ENCODE results near the gene PLCD1.
"Not testable (repeated sequence)": the region's sequence is repeated elsewhere in the genome, so short reads cannot be mapped to it uniquely, and the experiment has no call there.

Gene PLCD1

DNA sequence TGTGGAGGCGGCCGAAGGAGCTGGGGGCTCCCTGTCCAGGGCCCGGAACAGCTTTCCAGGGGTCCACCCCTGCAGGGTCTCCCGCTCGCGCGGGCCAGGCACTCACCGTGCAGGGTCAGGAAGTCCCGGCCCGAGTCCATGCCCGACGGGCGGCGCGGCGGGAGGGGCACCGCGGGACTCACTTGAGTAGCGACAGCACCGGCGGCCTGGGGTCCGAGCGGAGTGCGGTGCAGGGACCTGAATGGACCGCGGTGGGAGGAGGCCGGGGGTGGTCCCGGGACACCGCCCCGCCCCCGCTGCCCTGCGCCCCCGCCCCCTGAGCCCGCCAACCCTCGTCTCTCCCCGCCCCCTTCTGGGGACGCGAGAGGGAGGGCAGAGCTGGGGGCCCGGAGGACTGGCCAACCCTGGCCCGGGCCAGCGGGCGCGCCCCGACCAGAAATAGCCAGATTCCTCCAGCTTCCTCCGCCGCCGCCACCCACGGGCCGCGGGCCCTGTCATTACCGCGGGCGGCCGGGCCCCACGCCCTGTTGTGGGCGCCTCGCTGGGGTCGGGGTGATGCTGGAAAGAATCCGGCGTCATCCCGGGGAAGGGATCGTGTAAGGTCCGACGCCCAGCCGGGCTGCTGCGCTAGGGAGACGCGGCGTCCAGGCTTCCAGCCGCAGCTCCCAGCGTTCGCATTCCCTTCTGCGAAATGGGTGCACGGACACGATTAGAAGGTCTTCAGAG lies at the start of gene PLCD1:
Gene PLCD1 (minus strand): TSS at position 243 of the 726 bp plus-strand sequence. CDS start 103 bp downstream, at position 140.
- DNase-seq, result peak; percentile 45

DNA sequence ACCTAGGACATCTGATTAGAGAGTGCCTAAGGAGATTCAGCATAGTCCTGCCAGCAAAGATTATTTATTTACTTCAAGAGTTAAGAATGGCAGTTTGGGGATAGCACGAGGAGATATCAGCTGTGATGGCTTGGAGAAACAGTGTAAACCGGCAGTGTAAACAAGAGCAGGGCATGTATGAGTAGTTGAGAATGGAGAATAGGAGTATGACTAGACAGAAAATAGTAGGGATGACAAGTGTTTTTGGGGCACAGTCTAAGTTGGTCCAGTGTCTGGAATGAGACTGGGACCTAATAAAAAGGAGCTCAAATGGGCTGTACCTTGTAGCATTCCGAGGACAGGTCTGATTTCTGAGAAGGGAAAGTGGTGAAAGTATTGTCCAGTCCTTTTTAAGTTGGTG lies 47.6 kb upstream of the PLCD1 start:
- DNase-seq, result not testable (repeated sequence)

- DNase-seq, result no peak
These were observed 40.6 kb upstream of the PLCD1 start for GRCh38 chr3:38070013-38070412.

GRCh38 chr3:38067508-38068233 lies 38.2 kb upstream of the PLCD1 start:
- DNase-seq, result no peak

DNA sequence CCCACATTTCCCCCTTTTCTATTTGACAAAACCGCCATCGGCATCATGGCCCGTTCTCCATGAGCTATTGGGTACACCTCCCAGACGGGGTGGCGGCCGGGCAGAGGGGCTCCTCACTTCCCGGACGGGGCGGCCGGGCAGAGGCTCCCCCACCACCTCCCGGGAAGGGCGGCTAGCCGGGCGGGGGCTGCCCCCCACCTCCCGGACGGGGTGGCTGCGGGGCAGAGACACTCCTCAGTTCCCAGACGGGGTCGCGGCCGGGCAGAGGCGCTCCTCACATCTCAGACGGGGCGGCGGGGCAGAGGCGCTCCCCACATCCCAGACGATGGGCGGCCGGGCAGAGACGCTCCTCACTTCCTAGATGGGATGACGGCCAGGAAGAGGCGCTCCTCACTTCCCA lies 35.0 kb upstream of the PLCD1 start:
- DNase-seq, result not testable (repeated sequence)

GRCh38 chr3:38062809-38063208 lies 33.4 kb upstream of the PLCD1 start:
- DNase-seq, result no peak

- DNase-seq, result no peak
These were observed 30.1 kb upstream of the PLCD1 start for GRCh38 chr3:38059591-38059990.

DNA sequence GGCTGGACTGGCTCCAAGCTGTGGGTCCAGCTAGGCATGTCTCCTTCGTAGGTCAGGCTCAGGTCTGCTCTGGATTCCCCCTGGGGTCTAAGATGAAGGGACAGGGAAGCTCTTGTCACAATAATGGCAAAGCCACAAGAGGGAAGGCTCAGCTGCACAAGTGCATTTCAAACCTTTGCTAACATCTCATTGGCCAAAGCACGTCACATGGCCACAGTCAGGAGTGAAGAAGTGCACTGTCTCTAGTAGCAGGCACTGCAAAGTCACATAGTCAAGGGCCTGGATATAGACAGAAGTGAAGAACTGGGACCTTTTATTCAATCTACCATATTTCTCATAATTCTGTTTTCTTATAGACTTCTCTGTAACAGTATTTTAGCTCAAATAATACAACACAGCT lies 29.7 kb upstream of the PLCD1 start:
- DNase-seq, result no peak

DNA sequence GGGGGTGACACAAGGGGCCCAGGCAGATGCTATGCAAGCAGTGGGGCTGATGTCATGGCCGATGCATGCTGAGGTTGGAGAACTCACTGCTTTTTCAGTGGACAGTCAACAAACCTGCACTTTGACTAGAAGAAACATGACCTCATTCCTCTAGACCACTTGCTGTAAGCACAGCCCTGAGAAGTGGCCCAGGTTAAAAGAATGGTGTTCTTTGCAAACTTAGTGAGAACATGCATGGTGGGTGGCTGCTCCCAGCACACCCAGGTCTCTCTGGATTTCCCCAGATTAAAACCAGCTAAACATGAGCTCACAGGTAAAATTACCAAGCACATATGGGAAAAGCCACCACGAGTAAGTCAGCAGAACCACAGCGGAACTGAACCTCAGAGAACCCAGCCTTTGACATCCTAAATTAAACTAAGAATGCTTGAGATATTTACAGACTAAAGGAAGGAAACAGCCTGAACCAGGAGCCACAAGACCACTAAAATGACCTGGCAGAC lies 25.1 kb upstream of the PLCD1 start:
- no peak for DNase-seq

- not testable (repeated sequence) for DNase-seq
These were observed 24.5 kb upstream of the PLCD1 start for GRCh38 chr3:38053813-38054498.

DNA sequence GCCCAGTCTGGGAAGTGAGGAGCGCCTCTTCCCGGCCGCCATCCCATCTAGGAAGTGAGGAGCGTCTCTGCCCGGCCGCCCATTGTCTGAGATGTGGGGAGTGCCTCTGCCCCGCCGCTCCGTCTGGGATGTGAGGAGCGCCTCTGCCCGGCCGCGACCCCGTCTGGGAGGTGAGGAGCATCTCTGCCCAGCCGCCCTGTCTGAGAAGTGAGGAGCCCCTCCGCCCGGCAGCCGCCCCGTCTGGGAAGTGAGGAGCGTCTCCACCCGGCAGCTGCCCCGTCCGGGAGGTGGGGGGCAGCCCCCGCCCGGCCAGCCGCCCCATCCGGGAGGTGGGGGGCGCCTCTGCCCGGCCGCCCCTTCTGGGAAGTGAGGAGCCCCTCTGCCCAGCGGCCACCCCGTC lies 23.8 kb upstream of the PLCD1 start:
- DNase-seq, result not testable (repeated sequence)

DNA sequence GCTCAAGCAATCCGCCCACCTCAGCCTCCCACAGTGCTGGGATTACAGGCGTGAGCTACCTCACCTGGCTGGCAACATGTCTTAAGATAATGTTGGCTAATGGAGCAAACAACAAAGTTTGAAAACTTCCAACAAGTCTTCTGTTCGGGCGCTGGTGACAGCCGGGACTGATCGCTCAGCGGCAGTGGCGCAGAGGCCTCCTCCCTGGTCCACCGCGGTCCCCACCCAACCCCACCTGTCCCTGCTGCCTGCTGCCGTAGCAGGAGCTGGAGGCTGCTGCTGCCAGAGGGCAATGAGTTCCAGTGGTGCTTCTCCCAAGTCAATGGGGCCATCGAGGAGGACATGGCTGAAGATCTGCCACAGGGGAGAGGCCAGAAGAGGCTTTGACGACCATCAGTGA lies 21.7 kb upstream of the PLCD1 start:
- no peak for DNase-seq

GRCh38 chr3:38049358-38050126 lies 20.1 kb upstream of the PLCD1 start:
- no peak for DNase-seq

GRCh38 chr3:38047896-38048295 lies 18.5 kb upstream of the PLCD1 start:
- DNase-seq, result no peak

GRCh38 chr3:38046821-38047220 lies 17.4 kb upstream of the PLCD1 start:
- no peak for DNase-seq

- no peak for DNase-seq
These were observed 16.6 kb upstream of the PLCD1 start for GRCh38 chr3:38046027-38046426.

- no peak for DNase-seq
These were observed 14.0 kb upstream of the PLCD1 start for GRCh38 chr3:38043486-38043885.

GRCh38 chr3:38040401-38040800 lies 11.0 kb upstream of the PLCD1 start:
- DNase-seq, result no peak

GRCh38 chr3:38039899-38040261 lies 10.4 kb upstream of the PLCD1 start:
- DNase-seq, result peak; percentile 68

- DNase-seq, result peak; percentile 87
These were observed 9.9 kb upstream of the PLCD1 start, which contains the start of gene DLEC1 for GRCh38 chr3:38039101-38039898. Gene DLEC1, plus strand, starts transcription at chr3:38039208. Its CDS starts 18 bp downstream, at chr3:38039226.

DNA sequence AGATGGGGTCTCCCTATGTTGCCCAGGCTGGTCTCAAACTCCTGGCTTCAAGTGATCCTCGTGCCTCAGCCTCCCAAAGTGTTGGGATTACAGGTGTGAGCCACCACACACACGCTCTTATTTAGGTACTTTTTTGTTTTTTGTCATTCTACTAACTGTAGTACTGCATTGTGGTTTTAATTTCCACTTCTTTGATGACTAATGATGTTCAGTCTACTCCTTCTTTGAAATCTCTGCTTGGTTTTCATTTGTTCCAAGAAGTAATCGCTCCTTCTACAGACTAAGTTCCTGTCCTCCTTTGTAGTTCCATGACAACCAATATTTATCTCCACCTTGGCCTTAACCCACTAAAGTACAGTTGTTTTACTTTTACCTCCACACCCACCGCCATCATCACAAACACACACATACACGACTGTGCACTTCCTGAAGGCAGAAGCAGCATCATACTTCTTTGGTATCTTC lies 9.0 kb upstream of the PLCD1 start:
- DNase-seq, result peak; percentile 22

- DNase-seq, result no peak
These were observed 7.5 kb upstream of the PLCD1 start for GRCh38 chr3:38036906-38037305.

Data from CD4-positive, alpha-beta T cell treated with Interferon gamma for 1 hour (primary cell).